ENCODE measurements around the gene TMEM44.

TMEM44 gene

DNA sequence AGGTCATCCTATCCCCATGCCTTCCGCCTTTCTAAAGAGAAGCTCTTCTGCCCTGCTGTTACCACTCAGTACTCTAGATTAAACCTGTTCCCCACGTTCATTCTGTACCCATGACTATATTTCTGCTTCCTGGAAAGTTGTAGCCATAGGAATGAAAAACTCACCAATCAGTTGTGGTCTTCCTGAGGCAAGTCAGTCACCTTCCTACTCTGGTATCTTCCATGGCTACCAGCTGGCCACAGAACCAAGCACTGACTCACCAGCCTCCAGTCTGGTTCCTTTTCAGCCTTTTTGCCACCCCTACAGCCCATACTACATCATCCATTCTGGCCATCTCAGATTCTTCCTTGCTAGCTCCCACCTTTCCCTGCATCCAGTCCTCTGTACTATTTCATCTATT is 46.4 kb downstream of the TMEM44 start:
- TF ChIP-seq, protein P1, sequence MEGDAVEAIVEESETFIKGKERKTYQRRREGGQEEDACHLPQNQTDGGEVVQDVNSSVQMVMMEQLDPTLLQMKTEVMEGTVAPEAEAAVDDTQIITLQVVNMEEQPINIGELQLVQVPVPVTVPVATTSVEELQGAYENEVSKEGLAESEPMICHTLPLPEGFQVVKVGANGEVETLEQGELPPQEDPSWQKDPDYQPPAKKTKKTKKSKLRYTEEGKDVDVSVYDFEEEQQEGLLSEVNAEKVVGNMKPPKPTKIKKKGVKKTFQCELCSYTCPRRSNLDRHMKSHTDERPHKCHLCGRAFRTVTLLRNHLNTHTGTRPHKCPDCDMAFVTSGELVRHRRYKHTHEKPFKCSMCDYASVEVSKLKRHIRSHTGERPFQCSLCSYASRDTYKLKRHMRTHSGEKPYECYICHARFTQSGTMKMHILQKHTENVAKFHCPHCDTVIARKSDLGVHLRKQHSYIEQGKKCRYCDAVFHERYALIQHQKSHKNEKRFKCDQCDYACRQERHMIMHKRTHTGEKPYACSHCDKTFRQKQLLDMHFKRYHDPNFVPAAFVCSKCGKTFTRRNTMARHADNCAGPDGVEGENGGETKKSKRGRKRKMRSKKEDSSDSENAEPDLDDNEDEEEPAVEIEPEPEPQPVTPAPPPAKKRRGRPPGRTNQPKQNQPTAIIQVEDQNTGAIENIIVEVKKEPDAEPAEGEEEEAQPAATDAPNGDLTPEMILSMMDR (IDR thresholded peaks at IDR 0.05; ENCODE audit: unreplicated experiment in 3 of 3) = no peak
- Mint-ChIP-seq H3K4me3 (peak overlapping the region; percentile 41 to 63 (median 47)), H3K4me1 (peaks cover 19% of the 10 kb centered on the region), H3K9me3 (no peaks in the 10 kb centered on the region), H3K27ac (peak overlapping the region in 1 of 3 experiments; percentile 20), H3K27me3 (ENCODE audit: low read depth) (no peaks in the 10 kb centered on the region), H3K36me3 (ENCODE audit: low read depth) (peaks cover 25% of the 10 kb centered on the region)

DNA sequence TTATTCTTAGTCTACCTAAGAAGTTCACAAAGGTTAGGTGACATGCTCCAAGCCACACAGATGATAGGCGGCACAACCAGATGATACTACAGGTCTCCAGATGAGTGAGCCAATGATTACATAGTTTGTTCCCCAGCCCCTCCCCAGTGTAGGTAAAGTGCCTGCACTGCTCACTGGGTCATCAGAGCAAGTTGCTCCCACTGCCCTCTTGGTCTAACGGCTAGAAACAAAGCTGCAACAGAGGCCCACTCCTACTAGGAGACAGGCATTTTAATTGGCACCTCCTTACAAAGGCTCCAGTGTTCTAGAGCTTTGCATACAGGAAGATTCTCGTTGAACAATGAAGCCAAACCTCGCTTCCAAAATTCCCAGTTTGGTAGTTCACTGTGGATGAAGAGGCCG is 47.3 kb downstream of the TMEM44 start:
- TF ChIP-seq, protein P1 (IDR thresholded peaks at IDR 0.05; ENCODE audit: unreplicated experiment in 3 of 3) = no peak
- Mint-ChIP-seq H3K9me3 (no peaks in the 10 kb centered on the region), H3K27me3 (ENCODE audit: low read depth) (peaks cover 3% of the 10 kb centered on the region), H3K4me3 (peak overlapping the region; percentile 87 to 99 (median 98)), H3K27ac (peak overlapping the region; percentile 41 to 96 (median 58)), H3K36me3 (ENCODE audit: low read depth) (peaks cover 25% of the 10 kb centered on the region), H3K4me1 (peaks cover 19% of the 10 kb centered on the region)

DNA sequence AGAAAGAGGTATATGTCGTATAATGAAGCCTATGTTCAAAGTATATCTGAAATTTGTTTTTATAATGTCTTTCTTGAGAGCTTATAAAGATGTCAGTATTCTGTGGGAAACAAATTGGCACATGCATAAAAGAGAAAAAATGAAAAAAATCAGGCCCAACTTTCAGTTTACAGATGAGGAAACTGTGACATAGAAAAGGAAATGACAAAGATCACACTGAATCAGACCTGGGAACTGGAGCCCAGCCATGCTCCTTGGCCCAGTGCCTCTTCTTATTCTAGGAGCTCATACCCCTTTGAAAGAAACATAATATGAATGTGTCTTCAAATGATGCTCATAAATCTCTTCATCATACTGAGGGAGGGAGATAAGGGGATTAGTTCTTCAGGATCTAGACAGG is 48.4 kb downstream of the TMEM44 start:
- peaks cover 25% of the 10 kb centered on the region for H3K36me3 Mint-ChIP-seq (ENCODE audit: low read depth)
- TF ChIP-seq, protein P1 (IDR thresholded peaks at IDR 0.05; ENCODE audit: unreplicated experiment in 3 of 3) = no peak
- peak overlapping the region; percentile 32 to 96 (median 76) for H3K27ac Mint-ChIP-seq
- peaks cover 19% of the 10 kb centered on the region for H3K4me1 Mint-ChIP-seq
- no peaks in the 10 kb centered on the region for H3K9me3 Mint-ChIP-seq
- H3K27me3 Mint-ChIP-seq (ENCODE audit: low read depth) = peaks cover 3% of the 10 kb centered on the region
- H3K4me3 Mint-ChIP-seq = peak overlapping the region; percentile 98 to 99 (median 99)

DNA sequence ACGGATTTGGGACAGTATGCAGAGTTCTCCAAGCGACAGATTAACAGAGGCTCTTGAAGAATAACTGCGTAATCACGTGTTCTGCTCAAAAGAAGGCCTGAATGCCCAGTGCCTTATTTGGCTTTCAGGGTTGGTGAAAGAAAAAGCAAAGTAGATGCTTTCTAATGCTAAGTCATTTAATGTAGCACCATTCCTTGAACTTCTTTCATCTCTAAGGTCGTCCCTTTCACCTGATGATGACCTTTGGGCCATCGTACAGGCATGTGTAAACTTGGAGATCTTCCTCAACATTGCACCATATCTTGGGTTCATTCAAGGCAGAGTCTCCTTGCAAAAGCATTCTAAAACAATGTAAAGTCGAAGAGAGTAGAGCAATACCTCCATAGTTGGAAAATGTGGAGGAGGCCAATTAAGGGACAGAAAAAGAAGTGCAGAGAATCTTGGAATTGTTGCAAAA is 48.9 kb downstream of the TMEM44 start:
- Mint-ChIP-seq H3K36me3 (ENCODE audit: low read depth) (peaks cover 21% of the 10 kb centered on the region), H3K27ac (peak overlapping the region; percentile 96 to 98 (median 97)), H3K4me3 (peak overlapping the region; percentile 98 to 99 (median 99)), H3K9me3 (no peaks in the 10 kb centered on the region), H3K4me1 (peaks cover 19% of the 10 kb centered on the region), H3K27me3 (ENCODE audit: low read depth) (peaks cover 3% of the 10 kb centered on the region)
- TF ChIP-seq, protein P1 (IDR thresholded peaks at IDR 0.05; ENCODE audit: unreplicated experiment in 3 of 3) = no peak

DNA sequence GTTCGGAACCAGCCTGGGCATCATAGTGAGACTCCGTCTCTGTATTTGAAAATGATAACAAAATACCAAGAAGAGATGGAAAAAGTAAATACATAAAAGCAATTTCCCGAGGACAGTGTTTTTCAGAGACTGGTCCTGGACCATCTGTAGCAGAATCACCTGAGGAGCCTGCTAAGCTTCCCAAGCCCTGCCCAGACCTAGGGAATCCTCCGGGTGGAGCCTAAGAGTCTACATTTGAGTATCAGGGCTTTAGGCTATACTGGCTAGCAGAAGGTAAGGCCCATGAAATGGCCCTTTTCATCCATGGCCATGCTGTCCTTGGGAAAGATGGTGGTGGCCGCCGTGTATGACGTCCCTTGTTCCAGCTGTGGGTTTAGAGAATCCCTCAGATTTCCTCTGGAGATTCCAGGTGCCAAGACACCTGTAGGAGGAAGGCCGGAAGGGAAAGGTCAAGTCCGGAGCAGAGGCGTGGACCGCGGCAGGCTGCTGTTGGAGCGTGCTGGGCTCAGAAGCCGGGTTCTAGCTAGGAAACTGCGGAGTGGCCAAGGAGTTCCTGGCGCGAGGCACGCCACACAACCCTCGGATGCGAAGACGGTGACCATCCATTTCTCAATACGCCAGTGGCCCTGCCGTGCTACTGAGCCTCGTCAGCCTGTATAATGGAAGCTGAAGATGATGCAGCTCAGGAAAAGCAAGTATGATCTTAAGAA is 50.9 kb downstream of the TMEM44 start:
- no peaks in the 10 kb centered on the region for H3K9me3 Mint-ChIP-seq

More for the DNA sequence above, 50.9 kb downstream of the TMEM44 start:
- peaks cover 12% of the 10 kb centered on the region for H3K36me3 Mint-ChIP-seq (ENCODE audit: low read depth)
- peak overlapping the region; percentile 74 to 80 (median 79) for H3K4me3 Mint-ChIP-seq
- H3K4me1 Mint-ChIP-seq = peaks cover 19% of the 10 kb centered on the region
- peak overlapping the region; percentile 64 to 70 (median 69) for H3K27ac Mint-ChIP-seq
- TF ChIP-seq, protein P1 (IDR thresholded peaks at IDR 0.05; ENCODE audit: unreplicated experiment in 3 of 3) = no peak
- peaks cover 3% of the 10 kb centered on the region for H3K27me3 Mint-ChIP-seq (ENCODE audit: low read depth)
